Activated CD8-positive, alpha-beta T cell treated with anti-CD3 and anti-CD28 coated beads for 36 hours (primary cell): ENCODE results near the gene EMD. TPM values are rescaled to one million over a fixed set of nuclear protein-coding genes. Genes with fewer than 3 reads are reported as not detected.
A peak's percentile ranks its signal among the peaks of the same experiment; 100 is the strongest.
"Not testable (repeated sequence)": the region's sequence is repeated elsewhere in the genome, so short reads cannot be mapped to it uniquely, and the experiment has no call there.

Source experiments
- ATAC-seq: fragments of 200-7000 bp; cut with Tn5 transposase; one replicate; pipeline ENCODE4 v1.10.0; 2021; ENCODE audit warnings: mild to moderate bottlenecking, moderate library complexity
- CTCF ChIA-PET: fragments of 350-600 bp; sonication (Branson Sonifier 250); formaldehyde crosslinking; loops from one replicate; lab custom pipeline; 2021; ENCODE audit warnings: antibody characterized with exemption; lab: Charles Lee
- POLR2A ChIA-PET: fragments of 350-600 bp; sonication (Branson Sonifier 250); formaldehyde crosslinking; loops from one replicate; lab custom pipeline; 2021; ENCODE audit warnings: antibody characterized with exemption; lab: Charles Lee
- DNase-seq: peaks from one replicate; pipeline ENCODE4 v3.0.0-alpha.2; 2020
- H3K27ac Mint-ChIP-seq: one replicate; pipeline ENCODE4 v1.8.0; 2021; ENCODE audit warnings: mild to moderate bottlenecking, mixed read lengths
- H3K27me3 Mint-ChIP-seq: one replicate; pipeline ENCODE4 v1.8.0; 2021; ENCODE audit warnings: mixed read lengths
- H3K36me3 Mint-ChIP-seq: one replicate; pipeline ENCODE4 v1.8.0; 2021; ENCODE audit warnings: low read depth, mixed read lengths
- H3K4me1 Mint-ChIP-seq: one replicate; pipeline ENCODE4 v1.8.0; 2021; ENCODE audit warnings: low read depth, mixed read lengths
- H3K4me3 Mint-ChIP-seq: one replicate; pipeline ENCODE4 v1.8.0; 2021; ENCODE audit warnings: mild to moderate bottlenecking, moderate library complexity, mixed read lengths
- H3K9me3 Mint-ChIP-seq: one replicate; pipeline ENCODE4 v1.8.0; 2021; ENCODE audit warnings: mixed read lengths
- intact Hi-C: fragments of 100-400 bp; cut with micrococcal nuclease; formaldehyde crosslinking; loops from one replicate; pipeline ENCODE4 v1.10.0; 2022
- total RNA-seq, 2 experiments: library from RNA; stranded (reverse); gene quantifications; one replicate each; pipeline ENCODE4 v1.2.3, GENCODE V29; 2021
- TF ChIP-seq, protein P1 (sequence below): fragments of 200-600 bp; IDR thresholded peaks from one replicate; pipeline ENCODE4 v1.8.0; 2022; ENCODE audit warnings: antibody characterized with exemption, mild to moderate bottlenecking

Gene EMD
- total RNA-seq, 2 experiments from 2014 or later = 92.4 to 96.6 TPM

DNA sequence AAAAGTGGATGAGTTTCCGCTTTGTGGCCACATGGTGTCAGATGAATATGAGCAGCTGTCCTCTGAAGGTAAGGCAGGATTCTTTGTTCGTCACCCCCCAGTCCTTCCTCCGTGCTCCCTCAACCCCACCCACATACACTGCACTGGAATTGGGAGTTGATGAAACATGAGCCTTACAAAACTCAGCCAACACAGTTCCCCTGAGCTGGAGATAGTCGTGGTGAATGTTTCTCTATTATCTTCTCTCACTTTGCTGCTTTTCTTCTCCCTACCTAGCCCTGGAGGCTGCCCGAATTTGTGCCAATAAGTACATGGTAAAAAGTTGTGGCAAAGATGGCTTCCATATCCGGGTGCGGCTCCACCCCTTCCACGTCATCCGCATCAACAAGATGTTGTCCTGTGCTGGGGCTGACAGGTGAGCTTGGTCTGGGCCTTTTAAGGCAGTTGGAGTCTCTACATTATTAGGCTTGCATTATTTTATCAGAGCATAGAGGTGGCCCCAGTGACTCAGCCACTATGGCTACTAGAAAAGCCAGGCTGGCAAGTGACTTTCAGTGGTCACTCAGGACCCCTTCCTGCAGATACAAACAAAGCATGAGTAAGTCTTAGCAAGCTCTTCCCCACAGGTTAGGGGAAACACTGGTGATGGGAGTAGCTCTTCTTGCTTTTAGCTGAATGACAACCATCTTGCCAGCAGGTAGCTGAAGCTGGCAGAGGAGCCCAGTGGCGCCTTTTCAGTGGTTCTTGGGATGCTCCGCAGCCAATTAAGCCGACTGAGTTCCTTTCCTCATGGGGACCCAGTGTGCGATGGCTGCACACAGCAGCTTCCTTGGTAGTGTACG is 20.7 kb downstream of the EMD start:
- POLR2A ChIA-PET = interaction anchor here (1.0 to 6.2 kb wide), 23 partner anchors 10 to 144 kb away, joined by 3 to 97 read pairs (median 9); partner anchors contain the start of genes ATP6AP1, DNASE1L1, EMD and LAGE3
- no peak for ATAC-seq

DNA sequence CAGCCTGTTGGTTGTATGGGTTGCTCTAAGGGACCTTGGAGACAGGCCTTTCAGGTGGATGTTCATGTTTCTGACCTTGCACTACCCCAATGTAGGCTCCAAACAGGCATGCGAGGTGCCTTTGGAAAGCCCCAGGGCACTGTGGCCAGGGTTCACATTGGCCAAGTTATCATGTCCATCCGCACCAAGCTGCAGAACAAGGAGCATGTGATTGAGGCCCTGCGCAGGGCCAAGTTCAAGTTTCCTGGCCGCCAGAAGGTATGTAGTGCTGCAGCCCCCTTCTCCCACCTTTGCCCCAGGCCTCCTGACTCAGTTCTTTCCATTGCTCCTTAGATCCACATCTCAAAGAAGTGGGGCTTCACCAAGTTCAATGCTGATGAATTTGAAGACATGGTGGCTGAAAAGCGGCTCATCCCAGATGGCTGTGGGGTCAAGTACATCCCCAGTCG is 21.3 kb downstream of the EMD start:
- ATAC-seq, H3K4me1 Mint-ChIP-seq, DNase-seq, intact Hi-C loops, H3K9me3 Mint-ChIP-seq, H3K27me3 Mint-ChIP-seq, CTCF ChIA-PET: not testable (repeated sequence)
- H3K36me3 Mint-ChIP-seq = peaks cover 30% of the 10 kb centered on the region
- H3K4me3 Mint-ChIP-seq = peak overlapping the region; percentile 98
- POLR2A ChIA-PET = interaction anchor here (1.0 to 6.2 kb wide), 20 partner anchors 10 to 144 kb away, joined by 3 to 97 read pairs (median 9); partner anchors contain the start of genes DNASE1L1, EMD, LAGE3 and PLXNA3
- H3K27ac Mint-ChIP-seq = peak overlapping the region; percentile 100

More for the DNA sequence above, 20.7 kb downstream of the EMD start:
- CTCF ChIA-PET = no interaction called here
- no peaks in the 10 kb centered on the region for H3K9me3 Mint-ChIP-seq
- intact Hi-C loops = no loop called here
- H3K4me1 Mint-ChIP-seq = peaks cover 2% of the 10 kb centered on the region
- TF ChIP-seq, protein P1, sequence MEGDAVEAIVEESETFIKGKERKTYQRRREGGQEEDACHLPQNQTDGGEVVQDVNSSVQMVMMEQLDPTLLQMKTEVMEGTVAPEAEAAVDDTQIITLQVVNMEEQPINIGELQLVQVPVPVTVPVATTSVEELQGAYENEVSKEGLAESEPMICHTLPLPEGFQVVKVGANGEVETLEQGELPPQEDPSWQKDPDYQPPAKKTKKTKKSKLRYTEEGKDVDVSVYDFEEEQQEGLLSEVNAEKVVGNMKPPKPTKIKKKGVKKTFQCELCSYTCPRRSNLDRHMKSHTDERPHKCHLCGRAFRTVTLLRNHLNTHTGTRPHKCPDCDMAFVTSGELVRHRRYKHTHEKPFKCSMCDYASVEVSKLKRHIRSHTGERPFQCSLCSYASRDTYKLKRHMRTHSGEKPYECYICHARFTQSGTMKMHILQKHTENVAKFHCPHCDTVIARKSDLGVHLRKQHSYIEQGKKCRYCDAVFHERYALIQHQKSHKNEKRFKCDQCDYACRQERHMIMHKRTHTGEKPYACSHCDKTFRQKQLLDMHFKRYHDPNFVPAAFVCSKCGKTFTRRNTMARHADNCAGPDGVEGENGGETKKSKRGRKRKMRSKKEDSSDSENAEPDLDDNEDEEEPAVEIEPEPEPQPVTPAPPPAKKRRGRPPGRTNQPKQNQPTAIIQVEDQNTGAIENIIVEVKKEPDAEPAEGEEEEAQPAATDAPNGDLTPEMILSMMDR = no peak
- DNase-seq = peak; percentile 52
- H3K36me3 Mint-ChIP-seq = peaks cover 30% of the 10 kb centered on the region
- peak overlapping the region; percentile 100 for H3K27ac Mint-ChIP-seq
- H3K27me3 Mint-ChIP-seq = no peaks in the 10 kb centered on the region
- H3K4me3 Mint-ChIP-seq = peak overlapping the region; percentile 98

DNA sequence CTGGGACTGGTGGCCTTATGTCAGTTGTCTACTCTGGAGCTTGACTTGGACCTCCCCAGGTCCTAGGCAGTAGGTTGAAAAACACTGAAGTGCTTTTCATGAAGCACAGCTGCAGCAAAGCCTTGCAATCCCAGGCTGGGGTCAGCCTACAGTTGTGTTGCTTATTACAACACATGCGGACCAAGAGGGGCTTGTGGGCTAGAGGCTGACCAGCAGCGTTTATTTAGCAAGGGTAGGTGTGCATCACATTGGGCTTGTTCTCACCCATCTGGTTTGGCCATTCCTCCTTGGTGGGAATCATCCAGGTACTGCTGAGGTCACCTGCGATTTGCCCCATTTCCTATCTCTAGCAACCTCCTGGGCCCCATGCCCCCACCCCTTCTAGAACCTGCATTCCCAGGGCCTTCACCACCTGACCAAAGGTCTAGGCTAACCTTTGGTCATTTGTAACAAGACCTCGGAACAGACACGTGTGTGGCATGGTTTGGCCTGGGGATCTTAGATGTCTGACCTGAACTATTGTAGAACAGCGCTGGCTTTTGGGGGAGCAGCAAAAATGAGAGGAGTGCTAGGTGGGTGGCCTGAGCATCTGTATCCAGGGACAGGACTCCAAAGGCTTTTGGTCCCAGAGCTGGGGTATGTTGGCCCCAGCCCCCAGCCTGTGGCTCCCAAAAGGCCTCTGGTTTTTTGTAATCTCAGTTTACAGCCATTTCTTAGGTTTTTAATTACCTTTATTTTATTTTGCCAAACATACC is 22.1 kb downstream of the EMD start:
- TF ChIP-seq, protein P1 = no peak
- DNase-seq (peak; percentile 27), ATAC-seq (no peak)
- no peaks in the 10 kb centered on the region for H3K27me3 Mint-ChIP-seq
- peak overlapping the region; percentile 100 for H3K27ac Mint-ChIP-seq
- H3K36me3 Mint-ChIP-seq = peaks cover 30% of the 10 kb centered on the region
- ChIA-PET CTCF (no interaction called here), POLR2A (interaction anchor here (1.0 to 6.2 kb wide), 15 partner anchors 9 to 133 kb away, joined by 3 to 97 read pairs (median 4); partner anchors contain the start of genes DNASE1L1, EMD and TAFAZZIN)
- no peaks in the 10 kb centered on the region for H3K9me3 Mint-ChIP-seq
- peak overlapping the region; percentile 98 for H3K4me3 Mint-ChIP-seq
- intact Hi-C loops = no loop called here
- H3K4me1 Mint-ChIP-seq = peaks cover 2% of the 10 kb centered on the region

DNA sequence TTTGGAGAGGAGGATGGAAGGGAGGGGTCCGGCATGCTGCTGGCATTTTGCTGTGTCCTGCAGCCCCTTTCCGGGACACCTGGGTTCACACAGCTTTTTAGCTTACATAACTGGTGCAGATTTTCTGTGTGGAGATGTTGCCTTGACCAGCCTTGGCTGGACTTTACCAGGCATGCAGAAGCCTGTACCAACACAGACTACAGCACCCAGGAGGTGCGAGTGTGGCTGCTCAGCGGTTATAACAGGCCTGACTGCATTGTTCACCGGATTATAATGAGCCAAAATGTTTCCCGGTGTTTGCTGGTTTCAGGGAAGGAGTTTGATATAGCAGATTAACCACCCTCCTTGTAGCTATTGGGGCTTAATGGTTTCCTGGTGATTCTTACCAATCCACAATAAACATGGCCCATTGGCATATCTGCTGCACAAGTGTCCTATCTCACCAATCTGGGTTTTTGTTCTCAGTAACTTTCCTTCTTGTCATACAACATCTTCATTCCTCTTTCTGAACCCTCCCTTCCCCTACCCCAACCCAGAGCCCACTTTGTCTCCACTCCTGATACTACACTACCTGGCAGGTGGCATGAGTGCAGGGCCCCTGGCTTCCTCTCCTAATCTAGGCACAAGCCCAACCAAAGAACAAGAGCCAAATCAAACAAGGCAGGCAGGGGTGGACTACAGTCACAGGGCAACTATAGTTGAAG is 23.0 kb downstream of the EMD start:
- Mint-ChIP-seq H3K27ac (peak overlapping the region; percentile 63), H3K4me3 (no peak overlapping the region), H3K9me3 (no peaks in the 10 kb centered on the region), H3K36me3 (peaks cover 30% of the 10 kb centered on the region), H3K4me1 (peaks cover 2% of the 10 kb centered on the region), H3K27me3 (no peaks in the 10 kb centered on the region)
- ATAC-seq = no peak
- POLR2A ChIA-PET = interaction anchor here (1.0 to 6.2 kb wide), 7 partner anchors 8 to 132 kb away, joined by 3 to 97 read pairs (median 3); partner anchors contain the start of genes DNASE1L1, EMD and TAFAZZIN
- TF ChIP-seq, protein P1 = no peak
- CTCF ChIA-PET = interaction anchor here (0.8 kb wide), 1 partner anchor 9 kb away, joined by 3 read pairs; no protein-coding TSS in a partner anchor
- intact Hi-C loops = no loop called here
- DNase-seq = no peak
